ENCODE results near the gene CCDC33. TPM values are rescaled to one million over a fixed set of nuclear protein-coding genes. Genes with fewer than 3 reads are reported as not detected.

The CCDC33 gene
- polyA plus RNA-seq, 1 experiment, result not detected

DNA sequence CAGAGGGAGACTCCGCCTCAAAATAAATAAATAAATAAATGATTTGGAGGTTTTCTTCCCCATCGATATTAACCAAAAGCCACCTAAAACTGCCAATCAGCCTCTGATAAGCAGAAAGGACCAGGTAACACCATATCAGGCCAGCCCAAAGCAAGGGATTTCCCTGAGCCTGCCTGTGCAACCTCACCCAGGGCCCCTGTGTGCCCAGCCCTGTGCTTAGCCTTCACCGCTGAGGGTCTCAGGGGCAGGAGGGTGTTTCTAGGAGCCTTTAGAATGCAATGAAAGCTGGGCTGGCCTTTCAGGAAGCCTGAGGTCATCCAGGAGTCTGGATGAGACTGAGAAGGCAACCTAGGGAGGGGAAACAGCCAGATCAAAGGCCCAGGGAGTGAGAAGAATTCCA is 95.9 kb downstream of the CCDC33 start:
- ChIA-PET CTCF (no interaction called here), POLR2A (no interaction called here)
- H3K27ac ChIP-seq (ENCODE audit: low read depth, low read length), result no peak overlapping the region
- DNase-seq (ENCODE audit: low read depth, low spot score), result no peak
- no peak overlapping the region for H3K4me3 ChIP-seq (ENCODE audit: low read depth, low read length)
- TF ChIP-seq, protein P1, sequence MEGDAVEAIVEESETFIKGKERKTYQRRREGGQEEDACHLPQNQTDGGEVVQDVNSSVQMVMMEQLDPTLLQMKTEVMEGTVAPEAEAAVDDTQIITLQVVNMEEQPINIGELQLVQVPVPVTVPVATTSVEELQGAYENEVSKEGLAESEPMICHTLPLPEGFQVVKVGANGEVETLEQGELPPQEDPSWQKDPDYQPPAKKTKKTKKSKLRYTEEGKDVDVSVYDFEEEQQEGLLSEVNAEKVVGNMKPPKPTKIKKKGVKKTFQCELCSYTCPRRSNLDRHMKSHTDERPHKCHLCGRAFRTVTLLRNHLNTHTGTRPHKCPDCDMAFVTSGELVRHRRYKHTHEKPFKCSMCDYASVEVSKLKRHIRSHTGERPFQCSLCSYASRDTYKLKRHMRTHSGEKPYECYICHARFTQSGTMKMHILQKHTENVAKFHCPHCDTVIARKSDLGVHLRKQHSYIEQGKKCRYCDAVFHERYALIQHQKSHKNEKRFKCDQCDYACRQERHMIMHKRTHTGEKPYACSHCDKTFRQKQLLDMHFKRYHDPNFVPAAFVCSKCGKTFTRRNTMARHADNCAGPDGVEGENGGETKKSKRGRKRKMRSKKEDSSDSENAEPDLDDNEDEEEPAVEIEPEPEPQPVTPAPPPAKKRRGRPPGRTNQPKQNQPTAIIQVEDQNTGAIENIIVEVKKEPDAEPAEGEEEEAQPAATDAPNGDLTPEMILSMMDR (IDR thresholded peaks at IDR 0.05; ENCODE audit: low read depth, low read length), result no peak
- no peaks in the 10 kb centered on the region for H3K9me3 ChIP-seq (ENCODE audit: control insufficient read depth, insufficient read depth, low read length)
- peaks cover 40% of the 10 kb centered on the region for H3K27me3 ChIP-seq (ENCODE audit: control insufficient read depth, insufficient read depth, low read length)

DNA sequence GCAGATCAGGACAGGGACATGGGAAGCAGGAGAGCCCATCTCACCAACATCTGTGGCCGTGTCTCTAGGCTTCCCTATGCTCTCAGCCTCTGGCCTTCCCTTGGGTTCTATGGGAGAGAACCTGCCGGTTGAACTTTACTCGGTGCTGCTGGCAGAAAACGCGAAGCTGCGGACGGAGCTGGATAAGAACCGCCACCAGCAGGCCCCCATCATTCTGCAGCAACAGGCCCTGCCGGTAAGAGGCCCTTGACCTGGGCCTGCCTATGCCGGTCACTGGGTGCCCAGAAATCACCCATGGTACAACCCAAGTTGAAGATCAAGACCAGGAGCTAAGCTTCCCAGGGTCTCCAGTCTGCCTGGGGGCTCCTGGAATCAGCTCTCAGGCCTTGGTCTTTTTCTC is 96.5 kb downstream of the CCDC33 start:
- Histone ChIP-seq H3K4me3 (ENCODE audit: low read depth, low read length) (no peak overlapping the region), H3K9me3 (ENCODE audit: control insufficient read depth, insufficient read depth, low read length) (no peaks in the 10 kb centered on the region), H3K27ac (ENCODE audit: low read depth, low read length) (no peak overlapping the region), H3K27me3 (ENCODE audit: control insufficient read depth, insufficient read depth, low read length) (peaks cover 39% of the 10 kb centered on the region)
- ChIA-PET POLR2A (no interaction called here), CTCF (no interaction called here)
- no peak for DNase-seq (ENCODE audit: low read depth, low spot score)
- TF ChIP-seq, protein P1 (IDR thresholded peaks at IDR 0.05; ENCODE audit: low read depth, low read length), result no peak

DNA sequence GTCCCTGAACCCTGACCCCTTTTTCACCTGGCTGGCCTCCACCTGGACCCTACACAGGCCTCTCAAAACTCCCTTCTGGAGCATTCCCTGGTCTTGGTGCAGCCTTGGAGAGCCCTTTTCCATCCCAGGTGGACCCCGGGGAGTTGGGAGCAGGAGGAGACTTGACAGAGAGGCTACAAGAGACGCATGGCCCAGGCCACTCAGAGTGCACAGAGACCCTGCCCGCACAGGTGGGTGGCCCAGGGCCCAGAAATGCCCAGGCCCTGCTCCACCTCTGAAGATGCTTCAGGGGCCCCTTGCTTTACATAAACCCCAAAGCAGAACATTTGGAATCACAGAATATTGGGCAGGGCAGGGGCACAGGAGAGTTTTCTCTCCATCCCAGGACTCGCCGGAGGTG is 97.0 kb downstream of the CCDC33 start:
- no peak for DNase-seq (ENCODE audit: low read depth, low spot score)
- H3K27me3 ChIP-seq (ENCODE audit: control insufficient read depth, insufficient read depth, low read length), result peaks cover 38% of the 10 kb centered on the region
- H3K9me3 ChIP-seq (ENCODE audit: control insufficient read depth, insufficient read depth, low read length), result no peaks in the 10 kb centered on the region
- H3K4me3 ChIP-seq (ENCODE audit: low read depth, low read length), result no peak overlapping the region
- ChIA-PET CTCF (interaction anchor here (2.0 kb wide), 1 partner anchor 12 kb away, joined by 6 read pairs; no protein-coding TSS in a partner anchor), POLR2A (no interaction called here)
- TF ChIP-seq, protein P1 (IDR thresholded peaks at IDR 0.05; ENCODE audit: low read depth, low read length), result no peak
- no peak overlapping the region for H3K27ac ChIP-seq (ENCODE audit: low read depth, low read length)

DNA sequence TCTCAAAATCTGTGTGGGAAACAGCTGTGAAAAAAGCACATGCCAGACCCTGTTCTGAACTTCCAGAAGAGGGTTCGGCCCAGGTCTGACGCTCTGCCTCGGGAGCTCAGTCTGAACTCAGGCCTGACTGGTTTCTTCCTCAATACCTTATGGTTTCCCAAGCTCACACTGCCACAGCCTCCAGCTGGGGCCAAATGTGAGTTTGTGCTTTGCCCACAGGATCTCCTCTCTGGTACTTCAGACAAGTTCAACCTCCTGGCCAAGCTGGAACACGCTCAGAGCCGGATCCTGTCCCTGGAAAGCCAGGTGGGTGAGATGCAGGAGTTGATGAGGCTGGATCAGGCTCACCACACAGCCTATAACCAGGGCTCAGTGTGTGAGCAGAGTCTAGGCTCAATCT is 97.5 kb downstream of the CCDC33 start:
- peaks cover 34% of the 10 kb centered on the region for H3K27me3 ChIP-seq (ENCODE audit: control insufficient read depth, insufficient read depth, low read length)
- no peak overlapping the region for H3K4me3 ChIP-seq (ENCODE audit: low read depth, low read length)
- ChIA-PET CTCF (interaction anchor here (2.0 kb wide), 1 partner anchor 13 kb away, joined by 6 read pairs; no protein-coding TSS in a partner anchor), POLR2A (no interaction called here)
- no peak overlapping the region for H3K27ac ChIP-seq (ENCODE audit: low read depth, low read length)
- DNase-seq (ENCODE audit: low read depth, low spot score), result no peak
- TF ChIP-seq, protein P1 (IDR thresholded peaks at IDR 0.05; ENCODE audit: low read depth, low read length), result no peak
- no peaks in the 10 kb centered on the region for H3K9me3 ChIP-seq (ENCODE audit: control insufficient read depth, insufficient read depth, low read length)

DNA sequence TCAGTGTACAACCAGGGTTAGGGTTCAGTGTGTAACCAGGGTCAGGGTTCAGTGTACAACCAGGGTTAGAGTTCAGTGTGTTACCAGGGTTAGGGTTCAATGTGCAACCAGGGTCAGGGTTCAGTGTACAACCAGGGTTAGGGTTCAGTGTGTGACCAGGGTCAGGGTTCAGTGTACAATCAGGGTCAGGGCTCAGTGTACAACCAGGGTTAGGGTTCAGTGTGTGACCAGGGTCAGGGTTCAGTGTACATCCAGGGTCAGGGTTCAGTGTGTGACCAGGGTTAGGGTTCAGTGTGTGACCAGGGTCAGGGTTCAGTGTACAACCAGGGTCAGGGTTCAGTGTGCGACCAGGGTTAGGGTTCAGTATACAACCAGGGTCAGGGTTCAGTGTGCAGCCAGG is 98.0 kb downstream of the CCDC33 start:
- ChIA-PET CTCF (interaction anchor here (2.0 kb wide), 1 partner anchor 13 kb away, joined by 6 read pairs; no protein-coding TSS in a partner anchor), POLR2A (no interaction called here)
- no peaks in the 10 kb centered on the region for H3K9me3 ChIP-seq (ENCODE audit: control insufficient read depth, insufficient read depth, low read length)
- peaks cover 35% of the 10 kb centered on the region for H3K27me3 ChIP-seq (ENCODE audit: control insufficient read depth, insufficient read depth, low read length)
- no peak for DNase-seq (ENCODE audit: low read depth, low spot score)
- no peak overlapping the region for H3K27ac ChIP-seq (ENCODE audit: low read depth, low read length)
- TF ChIP-seq, protein P1 (IDR thresholded peaks at IDR 0.05; ENCODE audit: low read depth, low read length), result no peak
- H3K4me3 ChIP-seq (ENCODE audit: low read depth, low read length), result no peak overlapping the region

Data from AG04450 (cell line).